ENCODE data around the gene GPATCH8. TPM values are rescaled to one million over a fixed set of nuclear protein-coding genes. Genes with fewer than 3 reads are reported as not detected.

The GPATCH8 gene
- total and polyA plus RNA-seq, 10 of the 15 experiments (the other 5 are each of a cell fraction or from before 2014, with no cell fraction given), result 11.7 to 45.1 (median 21.3) TPM

- ChIA-PET CTCF (interaction anchor here (0.7 to 1.2 kb wide), 2 partner anchors 14 to 21 kb away, joined by 3 to 6 read pairs; no protein-coding TSS in a partner anchor), SMC1A (ENCODE audit: uncharacterized antibody, unreplicated experiment) (interaction anchor here (0.6 to 0.8 kb wide), 2 partner anchors 30 to 44 kb away, joined by 3 read pairs; no protein-coding TSS in a partner anchor), RAD21 (ENCODE audit: unreplicated experiment) (interaction anchor here (1.6 kb wide), 1 partner anchor 79 kb away, joined by 10 read pairs; no protein-coding TSS in a partner anchor), POLR2A (no interaction called here)
- in situ Hi-C loops (cut with MboI) (no loop called here), intact Hi-C loops (cut with micrococcal nuclease; ENCODE audit: unreplicated experiment) (no loop called here)
- BruUV-seq (replicated peaks), result no TSS peak
- TF ChIP-seq SREBF2 (IDR thresholded peaks at IDR 0.05; ENCODE audit: low read length) (no peak), EP300 (IDR thresholded peaks at IDR 0.05; ENCODE audit: borderline replicate concordance in 1 of 2, control insufficient read depth in 1 of 2, low read depth in 2 of 2, low read length in 2 of 2) (no peak), E2F8 (IDR thresholded peaks at IDR 0.05; ENCODE audit: low read depth, partially characterized antibody) (no peak), MXI1 (IDR thresholded peaks at IDR 0.05; ENCODE audit: low read depth, low read length) (no peak), REST (IDR thresholded peaks at IDR 0.05; ENCODE audit: low read depth, low read length) (no peak)
- H3K27ac ChIP-seq (ENCODE audit: control insufficient read depth, insufficient read depth), result no peak overlapping the region
- DNase-seq (ENCODE audit: low read depth, low spot score) (no peak), ATAC-seq (no peak), FAIRE-seq (no peak)
- peaks cover 0 to 3% of the 10 kb centered on the region in 2 experiments; a peak in 1 of 4 replicates for H3K36me3 ChIP-seq (ENCODE audit: control insufficient read depth in 2 of 2, insufficient read depth in 2 of 2, low read length in 1 of 2)
- H3K4me1 ChIP-seq (ENCODE audit: control insufficient read depth, insufficient read depth, low read length), result no peaks in the 10 kb centered on the region
- no peaks in the 10 kb centered on the region for H3K27me3 ChIP-seq (replicated peaks in 1 of 2; ENCODE audit: control insufficient read depth in 2 of 2, insufficient read depth in 2 of 2, low read length in 1 of 2)
- no peak overlapping the region for H3K4me2 ChIP-seq (ENCODE audit: control insufficient read depth, insufficient read depth)
- H3K79me2 ChIP-seq (ENCODE audit: control insufficient read depth, insufficient read depth, low read length), result no peaks in the 10 kb centered on the region; the same call in 1 of the 2 replicates
- no peaks in the 10 kb centered on the region; the same call in 2 of the 3 replicates for H3K9me3 ChIP-seq (replicated peaks; ENCODE audit: control insufficient read depth, insufficient read depth, low read length)
- no peak overlapping the region for H3K4me3 ChIP-seq
- no peak overlapping the region for H3K9ac ChIP-seq (ENCODE audit: control insufficient read depth, insufficient read depth, low read length)
- H2AFZ ChIP-seq (ENCODE audit: control insufficient read depth, low read depth, low read length), result no peak overlapping the region
- no peaks in the 10 kb centered on the region for H4K20me1 ChIP-seq (ENCODE audit: control insufficient read depth, insufficient read depth)
- 92% methylated on average over 6 of the region's 6 CpGs for WGBS (ENCODE audit: insufficient coverage, insufficient replicate concordance, low lambda C conversion rate, missing lambda C conversion rate)
Measured at GRCh38 chr17:44444735-44445105, 58.5 kb downstream of the GPATCH8 start.

Measured in GM12878 (cell line).